GM19193 (cell line): ENCODE data around the gene MINK1.

Experiments
- POLR2A ChIP-seq: IDR thresholded peaks from 4 replicates; pipeline ENCODE4 v1.6.1; 2011; ENCODE audit not compliant: insufficient read depth, insufficient read length; ENCODE audit errors: extremely low read depth

Gene MINK1

DNA sequence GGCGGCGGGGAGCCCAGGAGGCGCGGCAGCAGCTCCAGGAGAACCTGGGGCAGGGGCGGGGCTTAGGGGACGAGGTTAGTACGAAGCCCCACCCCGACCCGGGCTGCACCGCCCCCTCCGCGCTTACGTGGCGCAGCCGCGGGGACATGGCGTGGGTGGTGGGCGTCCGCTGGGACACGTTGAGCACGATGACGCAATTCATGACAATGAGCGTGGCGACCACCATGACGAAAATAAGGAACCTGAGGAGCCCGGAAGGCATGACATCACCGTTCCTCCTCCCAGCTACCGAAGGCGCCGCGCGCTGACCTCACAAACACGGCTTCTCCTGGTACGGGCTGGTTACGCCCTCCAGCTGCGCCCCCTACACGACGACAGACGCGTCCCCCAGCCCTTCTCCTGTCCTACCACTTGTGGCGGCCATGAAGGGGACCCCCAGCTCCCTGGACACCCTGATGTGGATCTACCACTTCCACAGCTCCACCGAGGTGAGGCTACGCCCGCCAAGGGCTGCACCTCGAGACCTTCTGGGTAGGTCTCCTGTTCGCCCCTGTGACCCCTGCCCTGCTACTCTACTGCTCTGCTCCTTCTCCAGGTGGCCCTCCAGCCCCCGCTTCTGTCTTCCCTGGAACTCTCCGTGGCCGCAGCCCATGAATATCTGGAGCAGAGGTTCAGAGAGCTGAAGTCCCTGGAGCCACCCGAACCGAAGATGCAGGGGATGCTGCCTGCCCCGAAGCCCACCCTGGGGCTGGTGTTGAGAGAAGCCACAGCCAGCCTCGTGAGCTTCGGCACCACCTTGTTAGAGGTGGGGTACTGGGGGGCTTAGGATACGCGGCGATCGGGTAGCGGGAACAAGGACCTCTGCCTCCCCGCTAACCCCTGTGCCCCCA, 66.4 kb downstream of the MINK1 start, which contains the start of gene C17orf107:
Gene C17orf107 (plus strand): TSS at position 196 of the 890 bp plus-strand sequence. CDS start 227 bp downstream, at position 423.
- no peak for TF ChIP-seq POLR2A

DNA sequence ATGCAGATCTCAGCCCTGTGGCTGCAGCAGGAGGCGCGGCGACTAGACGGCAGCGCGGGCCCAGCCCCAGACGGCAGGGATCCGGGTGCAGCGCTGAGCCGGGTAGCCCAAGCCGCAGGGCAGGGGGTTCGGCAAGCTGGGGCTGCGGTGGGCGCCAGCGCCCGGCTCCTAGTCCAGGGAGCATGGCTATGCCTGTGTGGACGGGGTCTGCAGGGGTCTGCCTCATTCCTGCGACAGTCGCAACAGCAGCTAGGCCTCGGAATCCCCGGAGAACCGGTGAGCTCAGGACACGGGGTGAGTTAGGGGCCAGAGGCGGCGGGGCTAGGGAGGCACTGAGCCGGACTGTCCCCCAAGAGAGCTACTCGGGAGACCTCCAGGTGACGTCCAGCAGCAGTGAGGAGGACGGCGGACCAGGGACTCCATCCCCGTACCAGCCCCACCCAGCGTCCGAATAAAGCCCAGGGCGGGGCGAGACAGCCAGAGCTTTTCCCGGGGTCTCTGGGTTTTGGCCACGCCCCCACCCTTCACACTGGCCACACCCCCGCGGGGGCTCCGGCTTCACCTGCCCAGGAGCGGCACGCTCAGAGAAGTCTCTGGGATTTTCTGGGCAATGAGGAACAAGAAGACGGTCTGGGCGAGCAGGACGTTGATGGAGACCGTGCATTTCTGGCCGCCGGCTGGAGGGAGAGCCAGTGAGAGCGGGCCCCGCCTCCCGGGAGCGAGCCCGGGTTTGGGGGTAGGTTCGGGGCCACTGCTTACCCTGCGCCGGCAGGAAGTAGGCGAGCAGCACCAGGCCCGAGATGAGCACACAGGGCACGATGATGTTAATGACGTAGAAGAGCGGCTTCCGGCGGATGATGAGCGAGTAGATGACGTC, 67.3 kb downstream of the MINK1 start:
- TF ChIP-seq POLR2A = no peak

DNA sequence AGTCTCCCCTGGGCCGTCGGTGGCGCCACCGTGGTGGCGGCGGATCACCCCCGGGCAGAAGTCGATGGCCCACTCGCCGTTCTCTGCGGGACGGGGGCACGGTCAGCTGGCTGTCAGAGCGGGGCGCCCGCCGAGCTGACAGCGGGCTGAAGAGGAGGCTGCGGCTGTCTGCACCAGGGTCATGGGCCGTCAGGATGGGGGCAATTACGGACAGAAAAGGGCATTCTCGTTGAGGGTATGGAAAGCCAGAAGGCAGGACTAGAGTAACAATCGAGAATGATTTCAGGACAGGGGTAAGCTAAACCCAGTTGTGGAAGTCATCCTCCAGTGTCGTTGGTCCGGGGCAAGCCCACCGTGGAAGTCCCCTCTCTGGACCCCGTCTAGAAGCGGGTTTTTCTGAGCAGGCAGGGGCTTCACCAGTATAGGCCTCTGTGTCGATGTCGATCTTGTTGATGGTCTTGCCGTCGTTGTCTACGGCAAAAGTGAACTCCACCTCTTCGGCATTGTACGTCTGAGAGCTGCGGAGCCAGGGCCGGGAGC, 68.0 kb downstream of the MINK1 start:
- no peak for TF ChIP-seq POLR2A

- TF ChIP-seq POLR2A = no peak
Observed at GRCh38 chr17:4901648-4902344, 68.7 kb downstream of the MINK1 start.

GRCh38 chr17:4902540-4902939, 69.4 kb downstream of the MINK1 start:
- TF ChIP-seq POLR2A = no peak

GRCh38 chr17:4903051-4903818, 70.1 kb downstream of the MINK1 start, which contains the start of gene CHRNE:
CHRNE (minus strand) TSS chr17:4903098; CDS start chr17:4903063, 35 bp downstream.
- no peak for TF ChIP-seq POLR2A

DNA sequence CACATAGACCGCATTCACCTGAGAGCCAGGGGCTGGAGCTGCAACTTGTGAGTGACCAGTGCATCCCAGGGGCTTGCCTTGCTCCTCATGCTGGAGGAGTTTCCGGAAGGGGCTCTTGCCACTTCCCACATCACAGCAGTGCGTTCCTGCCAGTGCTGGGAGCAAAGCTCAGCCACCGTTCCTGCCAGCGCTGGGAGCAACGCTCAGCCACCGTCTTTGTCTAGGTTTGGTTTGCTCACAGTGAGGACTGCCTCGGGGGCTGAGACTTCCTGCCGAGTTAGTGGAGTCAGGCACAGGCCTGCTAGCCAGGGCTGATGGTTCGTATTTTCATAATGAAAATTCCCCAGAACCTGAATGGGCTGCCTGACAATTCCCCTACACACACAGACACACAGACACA, 75.2 kb downstream of the MINK1 start:
- no peak for TF ChIP-seq POLR2A

DNA sequence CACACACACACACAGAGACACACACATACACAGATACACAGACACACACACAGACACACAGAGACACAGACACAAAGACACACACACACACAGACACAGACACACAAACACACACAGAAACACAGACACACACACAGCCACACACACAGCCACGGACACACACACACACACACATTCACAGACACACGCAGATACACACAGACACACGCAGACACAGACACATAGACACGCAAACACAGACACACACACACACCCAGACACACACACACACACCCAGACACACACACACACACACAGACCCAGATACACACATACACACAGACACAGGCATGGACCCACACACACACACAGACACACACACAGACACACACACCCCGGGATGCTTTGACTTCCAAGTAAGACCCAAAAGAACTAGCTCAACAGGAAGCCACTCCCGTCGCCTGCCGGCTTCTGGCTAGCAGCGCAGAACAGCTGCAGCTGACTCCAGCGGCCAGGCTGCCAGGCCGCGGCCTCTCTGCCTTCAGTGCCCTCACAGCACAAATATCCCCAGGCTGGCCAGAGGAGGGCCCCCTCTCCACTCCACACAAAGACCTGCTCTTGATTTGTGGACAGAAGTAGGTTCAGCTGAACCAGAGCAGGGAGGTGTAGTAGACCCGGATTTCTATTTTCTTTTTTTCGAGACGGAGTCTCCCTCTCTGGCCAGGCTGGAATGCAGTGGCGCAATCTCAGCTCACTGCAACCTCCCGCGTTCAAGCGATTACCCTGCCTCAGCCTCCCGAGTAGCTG, 75.8 kb downstream of the MINK1 start:
- TF ChIP-seq POLR2A = no peak

DNA sequence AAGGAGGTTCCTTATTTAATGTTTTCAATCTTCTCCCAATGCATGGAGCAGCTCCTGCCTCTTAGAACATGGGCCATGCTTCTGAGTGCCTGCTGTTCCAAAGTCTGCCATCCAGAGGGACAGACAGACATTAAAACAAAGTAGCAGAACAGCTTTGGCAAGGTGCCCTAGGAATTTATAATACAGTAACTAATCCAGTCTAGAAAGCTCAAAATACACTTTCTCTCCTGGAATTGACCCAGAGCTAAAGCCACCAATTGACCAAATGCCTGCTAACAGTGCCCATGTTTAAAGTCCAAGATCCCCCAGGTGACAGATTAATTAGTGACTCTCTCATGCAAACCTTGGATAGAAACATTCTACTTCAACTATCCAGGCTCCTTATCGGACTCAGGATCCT, 80.9 kb downstream of the MINK1 start:
- no peak for TF ChIP-seq POLR2A

- TF ChIP-seq POLR2A = no peak
Observed at GRCh38 chr17:4919511-4920047, 86.4 kb downstream of the MINK1 start.

DNA sequence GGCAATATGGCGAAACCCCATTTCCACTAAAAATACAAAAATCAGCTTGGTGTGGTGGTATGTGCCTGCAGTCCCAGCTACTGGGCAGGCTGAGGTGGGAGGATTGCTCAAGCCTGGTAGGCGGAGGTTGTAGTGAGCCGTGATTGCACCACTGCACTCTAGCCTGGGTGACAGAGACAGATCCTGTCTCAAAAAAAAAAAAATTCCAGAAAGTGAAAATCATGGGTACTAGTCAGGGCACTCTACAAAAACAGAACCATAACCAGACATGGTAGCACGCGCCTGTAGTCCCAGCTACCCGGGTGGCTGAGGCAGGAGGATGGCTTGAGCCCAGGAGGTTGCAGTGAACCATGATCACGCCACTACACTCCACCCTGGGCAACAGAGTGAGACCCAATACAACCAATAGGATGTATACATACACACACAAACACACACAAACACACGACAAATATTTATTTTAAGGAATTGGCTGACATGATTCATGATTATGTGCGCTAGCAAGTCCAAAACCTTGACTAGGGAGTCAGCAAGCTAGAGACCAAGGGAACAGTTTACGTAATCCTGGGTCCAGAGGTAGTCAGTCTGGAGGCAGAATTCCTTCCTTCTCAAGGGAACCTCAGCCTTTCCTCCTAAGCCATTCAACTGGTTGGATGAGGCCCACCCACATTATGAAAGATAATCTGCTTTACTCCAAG, 87.4 kb downstream of the MINK1 start:
- TF ChIP-seq POLR2A = no peak

DNA sequence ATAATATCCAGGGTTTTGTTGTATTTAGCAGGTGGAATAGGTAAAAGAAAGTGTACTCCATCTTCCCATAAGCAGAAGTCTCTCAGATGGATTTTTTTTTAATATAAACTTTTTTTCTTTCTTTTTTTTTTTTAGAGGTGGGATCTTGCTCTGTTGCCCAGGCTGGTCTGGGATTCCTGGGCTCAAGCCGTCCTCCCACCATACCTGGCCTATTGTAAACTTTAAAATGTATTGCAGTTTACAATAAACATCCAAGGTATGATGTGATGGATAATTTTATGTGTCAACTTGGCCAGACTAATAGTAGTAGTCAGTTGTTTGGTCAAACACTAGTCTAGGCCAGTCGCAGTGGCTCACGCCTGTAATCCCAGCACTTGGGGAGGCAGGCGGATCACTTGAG, 88.2 kb downstream of the MINK1 start:
- TF ChIP-seq POLR2A = no peak
